ENCODE results near the gene IMP4.

IMP4 gene

GRCh38 chr2:130336877-130337734 is 5.6 kb upstream of the IMP4 start:
- peak; percentile 79 for DNase-seq

GRCh38 chr2:130337735-130338325 is 4.9 kb upstream of the IMP4 start:
- no peak for DNase-seq

- DNase-seq = no peak
These were observed 3.8 kb upstream of the IMP4 start for GRCh38 chr2:130338793-130339345.

DNA sequence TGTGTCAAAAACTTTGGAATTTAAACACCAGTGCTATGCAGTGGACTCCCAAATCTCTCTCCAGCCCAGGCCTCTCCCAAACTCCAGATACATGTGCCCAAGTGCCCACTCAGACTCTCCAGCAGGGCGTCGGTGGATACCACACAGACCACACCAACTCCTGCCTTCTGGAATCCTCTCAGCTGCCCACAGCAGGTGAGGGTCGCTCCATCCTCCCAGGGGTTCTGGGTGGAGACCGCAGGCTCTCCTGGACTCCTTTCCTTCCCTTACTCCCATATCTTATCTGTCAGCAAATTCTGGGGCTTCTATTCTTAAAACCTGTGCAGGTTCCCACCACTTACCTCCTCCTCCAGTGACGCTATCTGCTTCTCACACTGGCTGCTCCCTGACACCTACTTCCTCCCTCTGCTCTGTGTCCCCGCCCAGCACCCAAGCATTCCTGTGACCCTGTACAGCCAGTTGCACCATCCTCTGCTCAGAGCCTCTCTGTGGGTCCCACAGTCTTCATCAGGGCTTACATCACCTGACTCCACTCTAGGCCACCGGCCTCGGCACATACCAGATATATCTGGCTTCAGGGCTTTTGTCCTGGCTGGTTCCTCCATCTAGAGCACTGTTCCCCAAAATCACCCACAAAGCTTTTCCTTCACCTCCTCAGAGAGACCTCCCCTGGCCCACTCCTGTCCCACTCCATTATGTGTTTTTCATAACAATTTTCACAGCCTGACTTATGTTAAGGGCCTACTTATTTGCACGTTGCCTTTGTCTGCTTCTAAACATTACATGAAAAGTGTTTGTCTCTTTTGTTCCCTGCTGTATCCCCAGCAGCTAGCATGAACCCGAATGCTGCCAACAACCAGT is 2.6 kb upstream of the IMP4 start:
- no peak for DNase-seq

GRCh38 chr2:130341562-130342019 is 1.1 kb upstream of the IMP4 start:
- DNase-seq = peak; percentile 51

GRCh38 chr2:130342020-130342532 is 621 bp upstream of the IMP4 start:
- peak; percentile 88 for DNase-seq

DNA sequence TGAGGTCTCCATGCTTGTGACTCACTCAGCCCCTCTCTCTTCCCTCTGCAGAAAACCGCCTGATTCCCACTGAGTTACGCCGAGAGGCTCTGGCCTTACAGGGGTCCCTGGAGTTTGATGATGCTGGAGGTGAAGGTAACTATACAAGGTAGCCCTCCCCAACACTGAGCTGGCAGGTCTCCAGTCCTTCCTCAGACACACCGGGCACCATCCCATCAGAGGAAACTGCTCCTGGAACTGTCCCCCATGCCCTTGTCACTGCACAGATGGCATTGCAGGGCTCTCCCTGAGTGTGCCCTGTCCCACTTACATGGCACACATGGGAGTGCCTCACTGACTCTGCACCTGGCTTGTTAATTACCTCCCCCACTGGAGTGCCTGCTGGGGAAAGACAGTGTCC is 1.9 kb downstream of the IMP4 start:
- DNase-seq = no peak

- DNase-seq = no peak
These were observed 2.4 kb downstream of the IMP4 start for GRCh38 chr2:130345091-130345490.

DNA sequence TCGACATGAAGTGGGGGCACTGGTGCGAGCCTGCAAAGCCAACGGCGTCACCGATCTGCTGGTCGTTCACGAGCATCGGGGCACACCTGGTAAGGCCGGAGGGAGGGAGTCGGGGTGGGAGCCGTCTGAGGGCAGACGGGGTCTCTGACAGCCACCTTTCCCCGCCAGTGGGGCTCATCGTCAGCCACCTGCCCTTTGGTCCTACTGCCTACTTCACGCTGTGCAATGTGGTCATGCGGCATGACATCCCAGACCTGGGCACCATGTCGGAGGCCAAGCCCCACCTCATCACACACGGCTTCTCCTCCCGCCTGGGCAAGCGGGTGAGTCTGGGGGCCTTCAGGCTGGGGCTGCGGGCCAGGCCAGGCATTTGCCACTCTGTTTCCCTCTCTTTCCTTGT is 2.9 kb downstream of the IMP4 start:
- DNase-seq = no peak

DNA sequence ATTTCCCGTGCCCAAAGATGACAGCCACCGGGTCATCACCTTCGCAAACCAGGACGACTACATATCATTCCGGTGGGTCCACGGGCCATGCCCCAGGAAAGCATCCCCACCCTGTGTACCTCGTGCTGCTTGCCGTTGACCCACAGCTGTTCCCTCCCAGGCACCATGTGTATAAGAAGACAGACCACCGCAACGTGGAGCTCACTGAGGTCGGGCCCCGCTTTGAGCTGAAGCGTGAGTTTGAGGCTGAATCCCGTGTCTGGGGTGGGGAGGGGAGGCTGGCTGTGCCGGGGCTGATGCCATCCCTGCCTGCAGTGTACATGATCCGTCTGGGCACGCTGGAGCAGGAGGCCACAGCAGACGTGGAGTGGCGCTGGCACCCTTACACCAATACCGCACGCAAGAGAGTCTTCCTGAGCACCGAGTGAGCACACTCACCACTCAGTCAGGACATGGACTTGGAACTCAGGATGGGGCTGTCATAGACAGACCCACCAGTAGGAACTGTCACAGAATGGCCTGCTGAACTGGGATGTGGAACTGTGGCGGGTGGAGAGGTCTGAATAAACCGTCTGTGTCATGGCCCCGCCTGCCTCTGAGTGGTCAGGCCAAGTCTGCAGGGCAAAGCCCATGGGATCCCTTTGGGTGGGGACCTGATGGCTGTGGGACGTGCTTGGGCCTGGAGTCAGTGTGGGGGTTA is 3.5 kb downstream of the IMP4 start:
- no peak for DNase-seq

GRCh38 chr2:130346741-130347066 is 4.0 kb downstream of the IMP4 start:
- DNase-seq = no peak

- DNase-seq = no peak
These were observed 4.7 kb downstream of the IMP4 start for GRCh38 chr2:130347220-130347925.

DNA sequence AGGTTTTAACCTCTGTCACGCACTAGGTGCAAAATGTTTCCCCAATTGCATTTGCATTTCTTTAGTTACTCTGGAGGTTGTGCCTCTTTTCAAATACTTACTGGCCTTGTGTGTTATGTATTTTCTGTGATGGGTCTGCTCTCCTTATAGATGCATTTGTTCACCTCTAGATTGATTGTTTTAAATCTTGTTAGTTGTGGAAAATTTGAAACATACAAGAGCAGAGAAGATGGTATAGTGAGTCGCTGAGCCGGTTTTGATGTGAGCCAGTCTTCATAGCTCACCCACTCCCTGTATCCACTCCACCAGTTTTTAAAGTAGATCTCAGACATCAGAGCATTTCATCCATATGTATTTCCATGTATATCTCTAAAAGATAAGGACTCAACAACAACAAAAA is 6.5 kb downstream of the IMP4 start:
- no peak for DNase-seq

DNA sequence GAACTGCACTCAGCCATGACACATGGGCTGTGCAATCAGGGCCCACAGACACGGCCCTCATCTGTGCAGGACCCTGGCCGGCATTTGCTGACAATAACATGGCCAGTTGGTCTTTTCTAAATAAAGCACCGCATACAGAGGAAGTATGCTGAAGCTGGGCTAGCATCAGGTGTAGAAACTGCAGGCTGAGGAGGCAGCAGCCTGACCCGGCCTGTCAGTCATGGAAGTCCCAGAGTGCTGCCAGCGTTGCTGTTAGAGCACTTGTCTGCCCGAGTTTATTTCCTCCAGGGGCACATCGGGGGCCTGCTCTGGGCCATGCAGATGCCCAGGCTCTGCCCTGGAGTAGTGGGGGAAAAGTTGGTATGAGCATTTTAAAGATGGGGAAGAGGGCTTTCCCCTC is 9.0 kb downstream of the IMP4 start:
- DNase-seq = no peak

DNA sequence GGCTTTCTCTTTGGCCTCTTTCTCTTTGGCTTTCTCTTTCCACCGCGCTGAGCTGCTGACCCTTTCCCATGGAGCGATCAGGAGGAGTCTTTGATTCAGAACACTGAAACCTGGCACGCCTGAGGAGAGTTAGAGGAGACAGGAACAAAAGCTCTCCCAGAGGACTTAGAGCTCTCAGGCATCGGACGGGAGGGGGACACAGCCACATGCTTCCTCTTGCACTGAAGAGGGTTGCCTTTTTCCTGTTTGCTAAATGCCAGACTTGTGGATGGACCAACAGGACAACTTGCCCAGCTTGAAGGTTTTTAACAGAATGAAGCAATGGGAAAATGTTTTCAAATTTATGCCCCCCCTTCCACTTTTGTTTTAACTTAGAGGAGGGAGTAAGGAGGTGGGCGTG is 9.5 kb downstream of the IMP4 start:
- DNase-seq = no peak

- DNase-seq = no peak
These were observed 10.8 kb downstream of the IMP4 start for GRCh38 chr2:130353291-130354138.

- DNase-seq = no peak
These were observed 11.4 kb downstream of the IMP4 start for GRCh38 chr2:130354139-130354428.

DNA sequence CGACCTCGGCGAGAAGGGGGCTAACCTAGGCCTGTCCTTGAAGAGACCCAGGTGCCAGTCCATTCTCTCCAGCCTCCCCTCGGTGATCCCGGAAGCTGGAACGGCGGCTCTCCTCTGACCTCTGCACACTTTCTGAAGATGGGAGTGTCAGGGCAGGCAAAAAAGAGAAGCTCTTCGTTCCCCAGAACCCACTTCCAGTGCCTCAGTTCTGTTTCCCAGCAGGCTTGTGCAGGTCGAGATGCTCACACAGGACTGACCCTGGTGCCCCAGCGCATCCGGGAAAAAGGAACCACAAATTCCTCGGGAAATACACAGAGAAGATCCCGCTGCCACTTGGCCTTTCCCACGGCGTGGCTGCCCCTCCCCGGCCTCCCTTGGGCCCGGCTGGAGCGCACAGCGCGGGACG is 12.5 kb downstream of the IMP4 start:
- no peak for DNase-seq

DNA sequence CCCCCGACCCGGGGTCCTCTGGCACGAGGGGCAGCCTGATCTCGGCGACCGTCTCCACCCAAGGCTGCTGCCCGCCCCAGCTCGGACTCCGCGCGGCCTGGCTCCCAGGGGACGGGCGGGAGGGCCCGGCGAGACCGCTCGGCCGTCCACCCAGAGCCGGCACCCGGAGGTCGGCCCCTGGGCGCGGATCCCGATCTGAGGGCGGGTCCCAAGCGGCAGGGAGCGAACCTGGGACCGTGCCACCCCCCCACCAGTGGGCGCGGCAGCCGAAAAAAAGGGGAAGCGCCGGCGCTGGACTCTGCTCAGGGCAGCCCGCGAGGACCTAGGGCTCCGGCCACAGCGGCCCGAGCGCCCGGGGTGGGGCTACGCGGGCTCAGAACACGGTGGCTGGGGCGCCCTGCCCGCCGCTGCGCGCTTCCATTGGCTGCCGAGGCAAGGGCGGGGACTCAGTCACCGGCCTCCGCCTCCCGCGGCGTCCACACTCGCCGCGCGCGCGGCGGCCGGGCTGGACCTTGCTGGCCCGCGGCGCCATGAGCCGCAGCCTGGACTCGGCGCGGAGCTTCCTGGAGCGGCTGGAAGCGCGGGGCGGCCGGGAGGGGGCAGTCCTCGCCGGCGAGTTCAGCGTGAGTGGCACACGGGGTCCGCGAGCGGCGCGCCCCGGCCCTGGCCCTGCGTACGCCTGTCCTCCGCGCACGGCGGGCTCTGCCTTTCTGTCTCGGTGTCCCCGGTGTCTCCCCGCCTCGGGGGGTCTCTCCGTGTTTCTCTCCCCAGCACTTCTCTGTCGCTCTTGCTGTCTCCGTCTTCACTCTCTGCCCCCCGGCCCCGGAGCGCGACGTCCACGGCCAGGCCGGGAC is 13.1 kb downstream of the IMP4 start, which contains the start of gene PTPN18:
Gene PTPN18 (plus strand): TSS at position 479 of the 854 bp plus-strand sequence. CDS start 52 bp downstream, at position 531.
- peak; percentile 64 for DNase-seq

DNA sequence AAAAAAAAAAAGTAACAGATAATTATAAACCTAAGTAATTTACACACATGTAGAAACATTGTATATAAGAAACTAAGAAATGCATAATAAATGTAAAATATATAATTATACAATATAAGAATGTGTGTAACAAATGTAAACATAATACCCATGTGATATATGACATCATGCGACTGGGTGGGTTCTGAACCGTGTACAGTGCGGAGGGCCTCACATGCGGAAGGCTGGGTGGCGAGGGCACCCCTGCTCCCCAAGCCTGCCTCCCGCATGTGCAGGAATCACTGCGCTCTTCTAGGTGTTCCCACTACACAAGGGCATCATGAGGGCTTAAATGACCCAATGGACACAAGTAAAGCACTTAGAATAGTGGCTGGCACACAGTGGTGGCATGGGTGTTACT is 15.2 kb downstream of the IMP4 start:
- DNase-seq = no peak

Measured in activated CD4-positive, alpha-beta T cell treated with anti-CD3 and anti-CD28 coated beads for 48 hours (primary cell).